Left lung (tissue), 10 donors: ENCODE measurements around the gene HTR3D. TPM values are rescaled to one million over a fixed set of nuclear protein-coding genes. Genes with fewer than 3 reads are reported as not detected.
"Not testable (repeated sequence)": the region's sequence is repeated elsewhere in the genome, so short reads cannot be mapped to it uniquely, and the experiment has no call there.

ENCODE experiments used
- ATAC-seq: fragments of 200-7000 bp; cut with Tn5 transposase; one replicate; pipeline ENCODE4 v1.9.1; 2020; ENCODE audit warnings: moderate library complexity
- DNase-seq, 4 donors: peaks; one replicate each; pipeline ENCODE4 v3.0.0-alpha.2; 2013 to 2020
- H3K27ac ChIP-seq, 2 donors: fragments of 200-600 bp; sonication (generic) in 1 of 2; one replicate each; pipeline versions ENCODE4 v1.5.0 to v1.8.0; 2020 to 2021
- H3K27me3 ChIP-seq, 2 donors: fragments of 200-600 bp; sonication (generic) in 1 of 2; one replicate each; pipeline versions ENCODE4 v1.5.0 to v1.8.0; 2020 to 2021
- H3K36me3 ChIP-seq, 2 donors: fragments of 200-600 bp; sonication (generic) in 1 of 2; one replicate each; pipeline versions ENCODE4 v1.5.0 to v1.8.0; 2020 to 2021
- H3K4me1 ChIP-seq, 2 donors: fragments of 200-600 bp; one replicate each; pipeline ENCODE4 v1.8.0; 2021
- H3K4me3 ChIP-seq, 2 donors: fragments of 200-600 bp; sonication (generic) in 1 of 2; one replicate each; pipeline versions ENCODE4 v1.5.0 to v1.8.0; 2020 to 2021; ENCODE audit warnings: mild to moderate bottlenecking in 1 of 2
- H3K9me3 ChIP-seq, 2 donors: fragments of 200-600 bp; sonication (generic) in 1 of 2; one replicate each; pipeline versions ENCODE4 v1.5.0 to v1.8.0; 2020 to 2021
- intact Hi-C, 2 donors: fragments of 100-400 bp; cut with DNase I; formaldehyde crosslinking; loops; one replicate each; pipeline versions ENCODE4 v1.11.2 to v1.14.2; 2022
- polyA plus RNA-seq, 6 donors: library from polyadenylated mRNA; unstranded; fragments of 120-200 nt; gene quantifications; one replicate each; pipeline ENCODE4 v1.2.1, GENCODE V29; 2013; ENCODE audit not compliant: insufficient read length in 6 of 6
- total RNA-seq, 2 donors: library from RNA; stranded (reverse); fragmentation: NEBNext Ultra II Directional; extraction: Animal tissue kit (Norgen Biotek cat#: 25700); gene quantifications; one replicate each; pipeline ENCODE4 v1.2.1, GENCODE V29; 2021
- TF ChIP-seq, protein P1 (sequence below), 2 donors: fragments of 200-600 bp; sonication (generic) in 1 of 2; IDR thresholded peaks; one replicate each; pipeline versions ENCODE4 v1.5.0 to v1.8.0; 2021; ENCODE audit warnings: antibody characterized with exemption in 2 of 2
- donor health status: DM: no; HTN: yes; CAD: no.
- donor health status: DM: no; HTN: no; CAD: no.

HTR3D gene
- total and polyA plus RNA-seq, 8 donors = not detected

DNA sequence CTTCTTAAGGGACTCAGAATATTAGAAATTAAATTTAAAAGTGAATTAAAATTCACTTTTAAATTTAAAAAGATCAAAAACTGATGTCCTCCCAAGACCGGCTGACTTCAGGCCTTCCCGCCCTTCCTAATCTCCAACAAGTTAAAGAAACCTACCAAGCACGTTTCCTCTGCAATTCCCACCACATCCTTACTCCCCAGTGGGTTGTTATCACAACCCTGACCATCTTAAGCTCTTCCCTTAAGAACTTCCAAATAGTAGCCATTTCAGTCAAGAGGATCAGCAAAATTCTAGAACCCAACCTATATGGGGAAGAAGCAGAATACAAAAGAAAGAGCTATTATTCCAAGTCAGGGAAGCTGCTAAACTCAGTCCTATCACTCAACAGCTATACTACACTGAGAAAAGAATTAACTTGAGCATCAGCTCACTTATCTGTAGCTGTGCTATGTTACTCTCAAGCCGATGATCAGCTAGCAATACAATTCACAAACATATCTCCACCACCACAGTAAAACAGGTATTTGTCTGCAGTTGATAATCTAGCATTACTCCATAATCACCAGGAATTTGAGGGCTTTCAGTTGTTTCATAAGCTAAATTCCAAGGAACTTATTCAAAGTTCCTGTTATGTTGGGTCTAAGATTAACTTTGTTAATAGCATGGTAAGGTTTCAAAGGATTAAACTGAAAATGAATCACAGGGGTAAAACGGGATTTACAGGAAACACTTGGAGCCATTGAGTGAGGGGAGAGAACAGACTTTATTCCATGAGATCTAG lies 28.2 kb upstream of the HTR3D start:
- H3K27me3 ChIP-seq = no peaks in the 10 kb centered on the region
- intact Hi-C loops = no loop called here
- TF ChIP-seq, protein P1, sequence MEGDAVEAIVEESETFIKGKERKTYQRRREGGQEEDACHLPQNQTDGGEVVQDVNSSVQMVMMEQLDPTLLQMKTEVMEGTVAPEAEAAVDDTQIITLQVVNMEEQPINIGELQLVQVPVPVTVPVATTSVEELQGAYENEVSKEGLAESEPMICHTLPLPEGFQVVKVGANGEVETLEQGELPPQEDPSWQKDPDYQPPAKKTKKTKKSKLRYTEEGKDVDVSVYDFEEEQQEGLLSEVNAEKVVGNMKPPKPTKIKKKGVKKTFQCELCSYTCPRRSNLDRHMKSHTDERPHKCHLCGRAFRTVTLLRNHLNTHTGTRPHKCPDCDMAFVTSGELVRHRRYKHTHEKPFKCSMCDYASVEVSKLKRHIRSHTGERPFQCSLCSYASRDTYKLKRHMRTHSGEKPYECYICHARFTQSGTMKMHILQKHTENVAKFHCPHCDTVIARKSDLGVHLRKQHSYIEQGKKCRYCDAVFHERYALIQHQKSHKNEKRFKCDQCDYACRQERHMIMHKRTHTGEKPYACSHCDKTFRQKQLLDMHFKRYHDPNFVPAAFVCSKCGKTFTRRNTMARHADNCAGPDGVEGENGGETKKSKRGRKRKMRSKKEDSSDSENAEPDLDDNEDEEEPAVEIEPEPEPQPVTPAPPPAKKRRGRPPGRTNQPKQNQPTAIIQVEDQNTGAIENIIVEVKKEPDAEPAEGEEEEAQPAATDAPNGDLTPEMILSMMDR (IDR thresholded peaks at IDR 0.05) = no peak
- H3K27ac ChIP-seq = peak overlapping the region in 1 of 2 donors; percentile 14
- no peak for ATAC-seq
- no peak for DNase-seq
- no peaks in the 10 kb centered on the region for H3K9me3 ChIP-seq
- H3K36me3 ChIP-seq = peaks cover 0 to 3% of the 10 kb centered on the region in 2 donors
- H3K4me1 ChIP-seq = peaks cover 25 to 47% of the 10 kb centered on the region in 2 donors
- no peak overlapping the region for H3K4me3 ChIP-seq

DNA sequence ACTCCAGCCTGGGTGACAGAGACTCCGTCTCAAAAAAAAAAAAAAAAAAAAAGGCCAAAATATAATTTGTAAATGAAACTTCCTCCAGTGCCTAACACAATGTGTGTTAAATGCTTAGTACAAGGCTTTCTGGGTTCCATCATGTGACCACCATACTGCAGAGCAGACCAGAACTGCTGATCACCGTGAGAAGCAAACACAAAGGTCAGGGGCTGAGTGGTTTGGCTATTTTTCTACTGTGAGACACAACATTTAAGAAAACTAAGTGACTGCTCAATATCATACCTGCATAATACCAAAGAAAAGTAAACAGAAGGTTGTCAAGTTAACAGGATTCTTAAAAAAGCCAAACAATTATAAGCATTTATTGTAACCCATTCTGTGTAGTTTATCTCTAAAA lies 27.1 kb upstream of the HTR3D start:
- Histone ChIP-seq H3K4me1 (peaks cover 25 to 50% of the 10 kb centered on the region in 2 donors), H3K36me3 (peaks cover 0 to 12% of the 10 kb centered on the region in 2 donors), H3K27ac (peak overlapping the region in 1 of 2 donors; percentile 18), H3K27me3 (no peaks in the 10 kb centered on the region), H3K4me3 (no peak overlapping the region), H3K9me3 (no peaks in the 10 kb centered on the region)
- DNase-seq (no peak), ATAC-seq (peak; percentile 46)
- intact Hi-C loops = no loop called here
- TF ChIP-seq, protein P1 (IDR thresholded peaks at IDR 0.05) = no peak

DNA sequence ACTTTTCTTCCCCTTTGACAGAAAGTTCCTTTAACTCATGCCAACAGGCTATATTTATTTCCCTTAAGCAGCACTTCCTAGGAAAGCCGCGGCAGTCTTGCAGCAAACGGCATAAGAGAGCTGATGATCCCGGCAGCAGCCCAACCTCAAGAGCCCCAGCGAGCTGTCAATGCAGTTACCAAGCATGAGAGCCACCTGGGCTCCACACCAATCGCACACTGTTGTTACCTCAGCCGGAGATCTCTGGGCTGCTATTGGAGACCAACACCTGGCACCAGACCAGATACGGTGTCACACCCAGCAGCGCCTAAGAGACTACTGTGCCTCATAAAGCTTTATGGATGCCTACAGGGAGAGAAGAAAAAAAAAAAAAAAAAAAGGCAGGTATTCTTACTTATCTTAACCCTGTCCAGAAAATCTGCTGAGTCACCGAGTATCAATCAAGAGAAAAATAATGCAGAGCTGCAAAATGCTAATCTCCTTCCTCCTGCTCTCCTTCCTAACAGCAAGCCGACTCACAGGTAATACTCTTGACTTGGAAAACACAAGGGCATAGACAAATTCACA lies 25.5 kb upstream of the HTR3D start:
- peaks cover 0 to 18% of the 10 kb centered on the region in 2 donors for H3K36me3 ChIP-seq
- TF ChIP-seq, protein P1 (IDR thresholded peaks at IDR 0.05) = no peak
- H3K4me3 ChIP-seq = peak overlapping the region in 1 of 2 donors; percentile 24
- H3K4me1 ChIP-seq = peaks cover 25 to 50% of the 10 kb centered on the region in 2 donors
- intact Hi-C loops = no loop called here
- H3K27ac ChIP-seq = peak overlapping the region; percentile 54 to 74
- ATAC-seq = peak; percentile 92
- H3K27me3 ChIP-seq = no peaks in the 10 kb centered on the region
- H3K9me3 ChIP-seq = no peaks in the 10 kb centered on the region
- DNase-seq = peak; percentile 26 to 86 (median 76)

DNA sequence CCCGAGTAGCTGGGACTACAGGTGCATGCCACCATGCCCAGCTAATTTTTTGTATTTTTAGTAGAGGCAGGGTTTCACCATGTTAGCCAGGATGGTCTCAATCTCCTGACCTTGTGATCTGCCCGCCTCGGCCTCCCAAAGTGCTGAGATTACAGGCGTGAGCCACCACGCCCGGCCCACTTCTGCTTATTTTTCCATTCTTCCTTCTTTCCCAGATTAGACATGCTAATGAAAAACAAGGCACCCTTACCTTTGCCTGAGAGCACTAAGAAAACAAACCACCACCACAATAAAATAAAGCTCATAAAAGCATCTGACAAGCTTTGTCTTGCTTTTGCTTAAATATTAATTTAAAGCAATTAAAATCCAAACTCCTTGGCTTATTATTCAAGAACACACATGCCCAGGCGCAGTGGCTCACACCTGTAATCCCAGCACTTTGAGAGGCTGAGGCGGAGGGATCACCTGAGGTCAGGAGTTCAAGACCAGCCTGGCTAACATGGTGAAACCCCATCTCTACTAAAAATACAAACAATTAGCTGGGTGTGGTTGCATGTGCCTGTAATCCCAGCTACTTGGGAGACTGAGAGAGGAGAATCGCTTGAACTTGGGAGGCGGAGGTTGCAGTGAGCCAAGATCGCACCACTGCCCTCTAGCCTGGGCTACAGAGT lies 24.3 kb upstream of the HTR3D start:
- intact Hi-C loops, ATAC-seq: not testable (repeated sequence)
- peak overlapping the region in 1 of 2 donors; percentile 74 for H3K27ac ChIP-seq

DNA sequence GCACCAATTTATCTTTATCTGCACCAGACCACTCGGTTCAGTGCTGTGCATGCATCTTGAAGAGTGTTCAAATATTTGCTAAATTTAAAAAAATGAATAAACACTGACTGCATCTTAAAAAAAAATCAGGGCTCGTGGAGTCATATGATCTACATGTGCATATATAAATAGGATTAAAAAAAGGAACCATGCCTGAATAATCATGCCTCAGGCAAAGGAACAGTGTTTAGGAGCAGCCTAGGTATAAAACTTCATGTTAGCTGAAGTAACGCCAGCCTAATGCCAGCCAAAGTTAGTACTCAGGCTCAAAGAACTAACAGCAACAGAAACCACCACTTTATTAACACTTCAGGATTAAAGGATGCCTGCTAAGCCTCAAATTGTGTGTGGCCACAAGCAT lies 23.4 kb upstream of the HTR3D start:
- TF ChIP-seq, protein P1 (IDR thresholded peaks at IDR 0.05) = no peak
- H3K4me3 ChIP-seq = no peak overlapping the region
- intact Hi-C loops = no loop called here
- ATAC-seq (no peak), DNase-seq (no peak)
- H3K36me3 ChIP-seq = peaks cover 0 to 33% of the 10 kb centered on the region in 2 donors
- peak overlapping the region in 1 of 2 donors; percentile 74 for H3K27ac ChIP-seq
- H3K27me3 ChIP-seq = no peaks in the 10 kb centered on the region
- H3K4me1 ChIP-seq = peaks cover 24 to 50% of the 10 kb centered on the region in 2 donors
- no peaks in the 10 kb centered on the region for H3K9me3 ChIP-seq

More for the DNA sequence above, 24.3 kb upstream of the HTR3D start:
- peaks cover 25 to 50% of the 10 kb centered on the region in 2 donors for H3K4me1 ChIP-seq
- DNase-seq, H3K27me3 ChIP-seq, H3K4me3 ChIP-seq, H3K9me3 ChIP-seq: not testable (repeated sequence)
- peaks cover 0 to 24% of the 10 kb centered on the region in 2 donors for H3K36me3 ChIP-seq
